Muscle layer of duodenum (tissue), 2 donors: ENCODE measurements around the gene ZFP57.
"Not testable (repeated sequence)": the region's sequence is repeated elsewhere in the genome, so short reads cannot be mapped to it uniquely, and the experiment has no call there.

Experiments used
- H3K27ac ChIP-seq: one replicate; pipeline ENCODE4 v1.7.0; 2013; ENCODE audit warnings: mild to moderate bottlenecking, low read length
- H3K27me3 ChIP-seq: one replicate; pipeline ENCODE4 v1.7.0; 2013; ENCODE audit warnings: low read depth, mild to moderate bottlenecking, control low read depth, low read length
- H3K36me3 ChIP-seq, 2 donors: one replicate each; pipeline ENCODE4 v1.7.0; 2013; ENCODE audit warnings: low read length in 2 of 2, control low read depth in 1 of 2, mild to moderate bottlenecking in 1 of 2; ENCODE audit not compliant: insufficient read depth in 2 of 2, control insufficient read depth in 1 of 2
- H3K4me1 ChIP-seq, 2 donors: one replicate each; pipeline ENCODE4 v1.7.0; 2013; ENCODE audit warnings: low read length in 2 of 2, mild to moderate bottlenecking in 2 of 2, control low read depth in 1 of 2, moderate library complexity in 1 of 2; ENCODE audit not compliant: insufficient read depth in 2 of 2, control insufficient read depth in 1 of 2
- H3K4me3 ChIP-seq, 2 donors: one replicate each; pipeline ENCODE4 v1.7.0; 2013; ENCODE audit warnings: low read length in 2 of 2, low read depth in 1 of 2, mild to moderate bottlenecking in 1 of 2
- H3K9me3 ChIP-seq, 2 donors: one replicate each; pipeline ENCODE4 v1.7.0; 2013; ENCODE audit warnings: low read length in 2 of 2, control low read depth in 1 of 2, mild to moderate bottlenecking in 1 of 2; ENCODE audit not compliant: control insufficient read depth in 1 of 2
- donor health status: healthy.

The ZFP57 gene

GRCh38 chr6:29681811-29682210 lies 859 bp upstream of the ZFP57 start:
- Histone ChIP-seq H3K4me1 (no peaks in the 10 kb centered on the region), H3K4me3 (no peak overlapping the region), H3K36me3 (no peaks in the 10 kb centered on the region), H3K27me3 (no peaks in the 10 kb centered on the region), H3K27ac (no peak overlapping the region), H3K9me3 (no peaks in the 10 kb centered on the region)

DNA sequence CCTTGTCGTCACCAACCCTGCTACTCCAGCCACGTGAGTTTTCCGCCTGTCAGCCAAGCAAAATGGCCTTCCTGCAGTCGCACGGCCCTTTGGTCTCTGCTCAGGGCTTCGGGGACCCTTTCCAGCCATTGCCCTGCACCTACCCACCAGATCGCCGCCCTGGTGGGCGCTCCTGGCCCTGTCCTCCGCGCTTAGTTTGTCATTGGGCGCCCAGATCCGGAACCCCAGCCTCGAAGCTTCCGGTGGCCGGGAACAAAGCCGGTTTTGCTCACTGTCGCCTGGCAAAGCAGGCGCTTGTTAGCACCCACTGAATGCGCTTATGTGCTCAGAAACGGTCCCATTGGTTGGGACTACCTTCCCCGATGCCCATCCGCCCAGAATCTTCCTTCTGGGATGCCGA lies 536 bp downstream of the ZFP57 start:
- Histone ChIP-seq H3K9me3 (no peaks in the 10 kb centered on the region), H3K36me3 (no peaks in the 10 kb centered on the region), H3K4me1 (no peaks in the 10 kb centered on the region), H3K27ac (no peak overlapping the region), H3K4me3 (no peak overlapping the region), H3K27me3 (no peaks in the 10 kb centered on the region)

- Histone ChIP-seq H3K36me3 (no peaks in the 10 kb centered on the region), H3K27ac (no peak overlapping the region), H3K27me3 (no peaks in the 10 kb centered on the region), H3K9me3 (no peaks in the 10 kb centered on the region), H3K4me1 (no peaks in the 10 kb centered on the region), H3K4me3 (no peak overlapping the region)
These were observed 990 bp downstream of the ZFP57 start for GRCh38 chr6:29679962-29680361.

DNA sequence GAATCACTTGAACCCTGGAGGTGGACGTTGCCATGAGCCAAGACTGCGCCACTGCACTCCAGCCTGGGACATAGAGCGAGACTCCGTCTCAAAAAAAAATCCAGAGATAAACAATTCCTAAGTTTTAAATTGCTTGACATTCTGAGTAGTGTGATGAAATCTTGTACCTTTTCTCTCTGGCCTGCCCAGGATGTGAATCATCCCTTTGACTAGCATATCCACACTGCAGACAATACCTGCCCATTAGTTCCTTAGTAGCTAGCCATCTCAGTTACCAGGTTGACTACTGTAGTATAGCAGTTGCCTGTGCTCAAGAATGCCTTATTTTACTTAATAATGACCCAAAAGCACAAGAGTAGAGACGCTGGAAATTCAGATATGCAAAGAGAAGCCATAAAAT lies 2.8 kb downstream of the ZFP57 start:
- Histone ChIP-seq H3K27me3 (no peaks in the 10 kb centered on the region), H3K27ac (no peak overlapping the region), H3K9me3 (no peaks in the 10 kb centered on the region), H3K4me3 (no peak overlapping the region), H3K36me3 (no peaks in the 10 kb centered on the region), H3K4me1 (no peaks in the 10 kb centered on the region)

DNA sequence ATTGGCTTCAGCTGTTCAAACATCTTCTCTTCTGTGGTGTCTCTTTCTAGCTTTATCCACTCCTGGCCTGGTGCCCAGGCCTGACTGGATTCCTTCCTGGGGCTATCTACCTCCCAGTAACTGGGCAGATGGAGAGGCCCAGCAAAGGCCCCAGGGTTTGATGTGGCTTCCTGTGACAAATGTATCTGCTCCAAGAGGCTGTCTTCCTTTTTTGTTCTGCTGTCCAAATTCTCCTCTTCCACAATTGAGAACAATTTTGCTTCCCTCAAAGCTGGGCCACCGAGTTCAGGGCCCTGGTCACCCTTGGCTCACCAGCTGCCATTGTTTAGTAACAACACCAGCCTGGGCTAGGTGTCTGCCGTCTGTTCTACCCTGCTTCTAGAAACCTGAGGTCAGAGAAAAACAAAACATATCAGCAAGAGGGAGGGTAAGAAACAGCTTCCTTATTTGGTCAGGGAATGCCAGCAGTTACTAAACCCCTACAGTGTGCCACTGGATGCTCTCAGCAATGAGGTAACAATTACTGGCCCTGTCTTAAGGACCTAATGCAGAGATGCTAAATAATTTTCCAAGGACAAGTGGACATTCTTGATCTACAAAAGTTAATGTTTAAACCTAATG lies 3.9 kb downstream of the ZFP57 start:
- H3K4me1 ChIP-seq: no peaks in the 10 kb centered on the region
- H3K9me3 ChIP-seq: no peaks in the 10 kb centered on the region
- H3K4me3 ChIP-seq: no peak overlapping the region
- no peaks in the 10 kb centered on the region for H3K27me3 ChIP-seq
- no peak overlapping the region for H3K27ac ChIP-seq
- no peaks in the 10 kb centered on the region for H3K36me3 ChIP-seq

GRCh38 chr6:29675561-29675960 lies 5.4 kb downstream of the ZFP57 start:
- Histone ChIP-seq H3K27ac (no peak overlapping the region), H3K27me3 (no peaks in the 10 kb centered on the region), H3K4me1 (no peaks in the 10 kb centered on the region), H3K4me3 (no peak overlapping the region), H3K9me3 (no peaks in the 10 kb centered on the region), H3K36me3 (no peaks in the 10 kb centered on the region)

- H3K4me3 ChIP-seq: no peak overlapping the region
- no peak overlapping the region for H3K27ac ChIP-seq
- no peaks in the 10 kb centered on the region for H3K4me1 ChIP-seq
- no peaks in the 10 kb centered on the region for H3K36me3 ChIP-seq
- H3K27me3 ChIP-seq: no peaks in the 10 kb centered on the region
- H3K9me3 ChIP-seq: no peaks in the 10 kb centered on the region
These were observed 6.9 kb downstream of the ZFP57 start for GRCh38 chr6:29674008-29674407.

DNA sequence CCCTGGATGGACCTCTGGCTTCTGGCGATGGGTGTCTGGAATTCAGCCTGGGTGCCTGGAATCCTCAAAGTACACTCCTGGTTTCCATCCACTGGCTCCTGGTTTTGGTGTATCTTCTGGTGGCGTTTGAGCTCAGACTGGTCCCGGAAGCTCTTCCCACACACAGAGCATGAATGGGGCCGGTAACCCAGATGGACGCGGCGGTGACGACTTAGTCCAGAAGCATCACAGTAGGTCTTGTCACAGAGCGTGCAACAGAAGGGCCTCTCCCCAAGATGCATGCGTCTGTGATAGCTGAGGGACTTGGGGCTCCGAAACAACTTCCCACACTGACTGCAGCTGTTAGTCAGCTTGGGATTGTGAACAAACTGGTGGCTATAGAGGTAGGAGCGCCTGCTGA lies 7.8 kb downstream of the ZFP57 start:
- Histone ChIP-seq H3K9me3 (no peaks in the 10 kb centered on the region), H3K4me3 (no peak overlapping the region), H3K27ac (no peak overlapping the region), H3K4me1 (no peaks in the 10 kb centered on the region), H3K36me3 (no peaks in the 10 kb centered on the region), H3K27me3 (no peaks in the 10 kb centered on the region)

DNA sequence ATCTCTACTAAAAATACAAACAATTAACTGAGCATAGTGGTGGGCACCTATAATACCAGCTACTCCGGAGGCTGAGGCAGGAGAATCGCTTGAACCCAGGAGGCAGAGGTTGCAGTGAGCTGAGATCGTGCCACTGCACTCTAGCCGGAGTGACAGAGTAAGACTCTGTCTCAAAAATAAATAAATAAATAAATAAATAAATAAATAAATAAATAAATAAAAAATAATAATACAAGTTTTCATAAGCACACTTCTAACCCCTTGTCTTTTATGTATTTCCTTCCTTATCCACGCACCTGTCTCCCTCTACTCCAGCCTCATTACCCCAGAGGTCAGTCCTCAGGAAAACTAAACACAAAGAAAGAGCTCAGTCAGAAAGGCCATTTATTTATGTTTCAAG lies 8.8 kb downstream of the ZFP57 start:
- H3K9me3 ChIP-seq, H3K27me3 ChIP-seq, H3K4me3 ChIP-seq, H3K27ac ChIP-seq, H3K4me1 ChIP-seq, H3K36me3 ChIP-seq: not testable (repeated sequence)

DNA sequence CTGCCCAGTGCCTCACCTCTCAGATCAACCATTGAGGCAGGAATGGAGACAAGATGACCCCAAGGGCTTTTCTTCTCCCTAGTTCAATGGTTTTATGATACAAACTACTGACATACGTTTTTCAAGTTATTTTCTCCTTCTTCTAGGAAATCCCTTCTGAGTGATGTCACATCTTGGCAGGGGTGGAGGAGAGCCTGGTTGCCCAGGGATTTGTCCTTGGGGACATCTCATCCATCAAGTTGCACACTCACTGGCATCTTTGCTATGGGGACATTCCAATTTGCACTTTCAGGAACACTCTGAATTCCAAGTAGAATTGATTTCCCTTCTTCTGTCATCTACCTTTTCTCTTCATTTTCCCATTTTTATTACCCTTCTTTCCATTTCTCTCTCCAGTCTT lies 9.9 kb downstream of the ZFP57 start:
- no peak overlapping the region for H3K4me3 ChIP-seq

GRCh38 chr6:29667158-29667557 lies 13.8 kb downstream of the ZFP57 start:
- no peaks in the 10 kb centered on the region for H3K27me3 ChIP-seq
- H3K4me1 ChIP-seq: no peaks in the 10 kb centered on the region
- H3K27ac ChIP-seq: no peak overlapping the region
- H3K36me3 ChIP-seq: no peaks in the 10 kb centered on the region
- H3K9me3 ChIP-seq: no peaks in the 10 kb centered on the region
- no peak overlapping the region for H3K4me3 ChIP-seq

More for the DNA sequence above, 9.9 kb downstream of the ZFP57 start:
- Histone ChIP-seq H3K27ac (no peak overlapping the region), H3K9me3 (no peaks in the 10 kb centered on the region), H3K36me3 (no peaks in the 10 kb centered on the region), H3K4me1 (no peaks in the 10 kb centered on the region), H3K27me3 (no peaks in the 10 kb centered on the region)

GRCh38 chr6:29666826-29667130 lies 14.2 kb downstream of the ZFP57 start:
- H3K4me1 ChIP-seq: no peaks in the 10 kb centered on the region
- H3K4me3 ChIP-seq: no peak overlapping the region
- no peaks in the 10 kb centered on the region for H3K36me3 ChIP-seq
- no peaks in the 10 kb centered on the region for H3K9me3 ChIP-seq
- no peak overlapping the region for H3K27ac ChIP-seq
- no peaks in the 10 kb centered on the region for H3K27me3 ChIP-seq
